Stimulated activated CD8-positive, alpha-beta memory T cell treated with anti-CD3 and anti-CD28 coated beads, Interleukin-4, amount 100 ng/mL, for 1 hour (primary cell): Measurements from ENCODE around the gene POLDIP3.
A peak's percentile ranks its signal among the peaks of the same experiment; 100 is the strongest.
"Not testable (repeated sequence)": the region's sequence is repeated elsewhere in the genome, so short reads cannot be mapped to it uniquely, and the experiment has no call there.

Source experiments
- DNase-seq, 2 donors: peaks; one replicate each; pipeline ENCODE4 v3.0.0-alpha.2; 2020; ENCODE audit warnings: low read depth in 2 of 2, low spot score in 1 of 2

POLDIP3 gene

DNA sequence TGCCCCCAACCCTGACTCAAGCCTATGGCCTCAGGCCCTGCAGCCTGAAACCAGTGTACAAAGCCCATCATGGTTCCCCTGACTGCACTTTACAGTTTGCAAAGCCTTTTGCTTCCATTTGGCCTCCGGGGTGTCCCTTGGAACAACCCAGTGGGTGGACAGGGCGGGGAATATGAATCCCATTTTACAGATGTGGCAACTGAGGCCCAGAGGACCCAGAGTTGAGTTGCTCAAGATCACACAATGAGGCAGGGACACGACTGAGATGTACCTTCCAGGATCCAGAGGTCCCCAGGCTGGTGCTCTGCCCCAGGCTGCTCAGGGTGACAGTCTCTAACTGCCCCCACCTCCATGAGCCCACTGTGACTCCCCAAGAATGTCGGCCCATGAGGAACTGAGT lies 5.4 kb upstream of the POLDIP3 start:
- DNase-seq: no peak

DNA sequence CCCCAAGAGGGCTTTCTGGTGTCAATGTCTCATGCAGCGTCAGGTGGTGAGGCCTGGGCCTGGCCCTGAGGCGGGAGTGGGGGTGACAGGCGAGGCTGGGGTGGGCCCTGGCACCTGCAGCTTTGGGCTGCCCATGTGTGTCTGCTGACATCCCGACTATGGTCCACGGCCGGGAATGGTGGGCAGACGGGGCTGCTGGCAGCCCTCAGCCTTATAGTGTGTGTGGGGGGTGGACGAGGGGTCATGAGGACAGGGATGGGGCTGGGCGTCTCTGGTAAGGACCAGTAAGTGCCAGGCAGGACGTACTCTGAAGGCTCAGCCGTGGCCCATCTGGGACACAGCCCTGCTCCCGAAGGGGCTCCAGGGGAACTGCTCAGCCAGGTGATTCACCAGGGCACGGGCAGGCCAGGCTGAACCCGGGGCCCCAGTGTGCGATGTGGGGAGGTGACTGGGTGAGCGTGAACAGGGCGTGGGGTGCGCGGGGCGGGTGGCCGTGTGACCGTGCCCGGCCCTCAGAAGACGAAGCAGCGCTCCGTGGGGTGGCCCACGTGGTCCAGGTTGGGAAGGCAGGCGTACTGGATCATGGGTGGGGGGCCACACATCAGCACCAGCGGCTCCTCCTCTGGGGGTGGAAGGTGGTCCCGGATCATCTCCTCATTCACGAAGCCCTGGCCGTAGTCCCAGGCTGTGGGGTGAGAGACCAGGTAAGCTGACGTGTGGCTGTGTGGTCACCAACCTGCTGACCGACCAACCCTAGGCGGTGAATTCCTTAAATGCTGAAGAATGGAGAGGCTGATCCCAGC lies 4.8 kb upstream of the POLDIP3 start:
- no peak for DNase-seq

- no peak for DNase-seq
Measured at GRCh38 chr22:42617155-42617983, 2.7 kb upstream of the POLDIP3 start.

DNA sequence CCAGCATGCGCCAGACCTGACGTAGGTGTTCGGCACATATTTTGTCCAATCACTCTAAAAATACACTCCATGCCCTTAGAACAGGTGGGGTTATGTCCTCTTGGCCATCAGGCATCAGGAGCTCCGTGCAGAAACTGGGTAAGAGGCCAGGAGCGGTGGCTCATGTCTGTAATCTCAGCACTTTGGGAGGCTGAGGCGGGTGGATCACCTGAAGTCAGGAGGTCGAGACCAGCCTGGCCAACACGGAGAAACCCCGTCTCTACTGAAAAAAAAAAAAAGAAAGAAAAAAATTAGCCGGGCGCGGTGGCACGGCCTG lies 1.1 kb upstream of the POLDIP3 start:
- not testable (repeated sequence) for DNase-seq

DNA sequence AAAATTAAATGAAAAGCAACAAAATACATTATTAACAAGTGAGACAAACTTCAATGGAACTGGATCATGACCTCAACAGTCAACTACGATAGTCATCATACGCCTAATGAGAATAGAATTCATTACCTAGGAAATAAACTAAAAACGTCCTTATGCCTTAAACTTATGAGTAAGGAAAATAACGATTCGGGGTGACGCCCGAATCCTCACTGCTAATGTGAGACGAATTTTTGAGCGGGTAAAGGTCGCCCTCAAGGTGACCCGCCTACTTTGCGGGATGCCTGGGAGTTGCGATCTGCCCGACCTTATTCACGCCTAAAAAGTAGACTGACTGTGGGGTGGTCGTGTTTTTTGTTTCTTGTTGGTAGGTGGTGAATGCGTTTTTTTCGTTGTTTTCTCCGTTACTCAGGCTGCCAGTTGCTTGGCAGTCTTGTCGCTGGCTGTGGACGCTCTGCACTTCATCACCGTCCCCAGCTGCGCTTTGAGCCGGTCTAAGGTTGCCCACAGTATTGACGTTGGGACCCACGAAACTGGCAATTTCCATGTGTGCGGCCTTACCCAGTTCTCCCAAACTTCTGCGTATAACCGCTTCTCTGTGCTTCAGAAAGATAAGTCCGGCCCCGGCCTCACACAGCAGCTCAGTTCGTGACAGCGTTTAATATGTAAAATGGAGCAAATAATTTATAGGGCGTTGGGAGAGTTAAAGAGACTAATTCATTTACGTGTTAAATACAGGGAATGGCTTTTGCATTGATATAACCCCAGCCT lies 593 bp upstream of the POLDIP3 start:
- DNase-seq: peak; percentile 54 to 72

- no peak for DNase-seq
Measured at GRCh38 chr22:42613872-42614301, 796 bp downstream of the POLDIP3 start.

DNA sequence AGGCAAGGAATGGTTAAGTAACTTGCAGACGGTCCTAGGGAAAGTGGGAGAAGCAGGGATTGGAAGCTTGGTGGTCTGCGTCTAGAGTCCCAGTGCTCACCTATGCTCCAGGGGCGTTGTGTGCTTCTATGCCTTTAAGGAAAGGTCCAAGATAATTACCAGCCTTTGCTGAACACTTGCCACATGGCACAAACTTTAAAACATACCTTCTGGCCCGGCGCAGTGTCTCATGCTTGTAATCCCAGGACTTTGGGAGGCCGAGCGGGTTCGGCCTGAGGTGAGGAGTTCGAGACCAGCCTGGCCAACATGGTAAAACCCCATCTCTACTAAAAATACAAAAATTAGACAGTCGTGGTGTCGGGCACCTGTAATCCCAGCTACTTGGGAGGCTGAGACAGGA lies 2.3 kb downstream of the POLDIP3 start:
- no peak for DNase-seq

DNA sequence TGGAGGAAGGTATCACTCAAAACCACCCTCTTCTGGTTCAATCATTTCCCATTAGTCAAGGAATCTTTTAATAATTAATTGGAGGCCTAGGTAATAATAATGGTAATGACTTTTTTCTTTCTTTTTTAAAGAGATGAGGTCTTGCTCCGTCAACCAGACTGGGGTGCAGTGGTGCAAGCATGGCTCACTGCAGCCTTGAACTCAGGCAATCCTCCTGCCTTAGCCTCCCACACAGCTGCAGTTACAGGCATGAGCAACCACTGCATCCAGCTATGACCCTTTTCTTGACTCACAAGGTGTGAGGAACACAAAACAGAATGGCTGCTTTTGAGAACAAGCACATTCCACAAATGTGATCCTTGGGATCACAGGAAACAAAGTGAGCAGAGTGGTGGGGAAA lies 3.6 kb downstream of the POLDIP3 start:
- DNase-seq: no peak

DNA sequence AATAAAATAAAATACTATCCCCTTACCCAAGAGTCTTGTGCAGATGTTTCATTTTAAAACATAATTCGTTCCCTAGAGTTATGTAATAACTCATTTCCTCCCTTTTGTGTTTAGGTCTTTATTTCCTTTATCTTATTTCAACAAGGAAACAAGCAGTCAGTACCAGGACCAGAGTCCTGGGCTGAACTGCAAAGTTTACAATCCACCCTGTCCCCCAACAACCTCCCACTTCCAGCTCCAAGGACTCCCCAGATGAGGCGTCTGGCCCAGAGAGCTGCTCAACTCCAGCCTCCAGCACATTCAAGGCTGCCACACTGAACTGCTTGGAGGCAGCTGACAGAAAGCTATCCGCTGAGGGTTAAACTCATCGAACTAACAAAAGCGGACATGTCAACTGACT lies 4.5 kb downstream of the POLDIP3 start:
- no peak for DNase-seq

- no peak for DNase-seq
Measured at GRCh38 chr22:42608823-42609361, 5.8 kb downstream of the POLDIP3 start.

DNA sequence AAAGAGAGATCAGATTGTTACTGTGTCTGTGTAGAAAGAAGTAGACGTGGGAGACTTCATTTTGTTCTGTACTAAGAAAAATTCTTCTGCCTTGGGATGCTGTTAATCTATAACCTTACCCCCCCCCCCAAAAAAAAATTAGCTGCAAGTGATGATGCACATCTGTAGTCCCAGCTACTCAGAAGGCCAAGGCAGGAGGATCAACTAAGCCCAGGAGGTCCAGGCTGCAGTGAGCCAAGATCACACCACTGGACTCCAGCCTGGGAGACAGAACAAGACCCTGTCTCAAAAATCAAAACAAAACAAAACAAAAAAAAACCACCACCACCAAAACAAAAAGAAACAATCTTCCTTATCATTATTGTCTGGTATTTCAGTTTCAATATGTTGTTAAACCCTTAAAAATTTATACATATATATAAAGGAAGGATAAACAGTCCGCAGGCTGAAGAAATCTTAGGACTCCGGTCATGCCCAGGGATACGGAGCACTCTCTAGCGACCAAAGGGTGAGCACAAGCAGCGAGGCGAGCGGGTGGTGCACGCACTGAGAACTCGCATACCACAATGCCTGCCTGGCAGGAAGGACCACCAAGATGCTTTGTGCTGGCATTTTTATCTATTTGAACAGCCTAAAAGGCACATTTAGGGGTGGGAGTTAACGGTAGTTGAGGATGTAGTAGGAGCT lies 6.4 kb downstream of the POLDIP3 start:
- no peak for DNase-seq

GRCh38 chr22:42607641-42608040 lies 7.0 kb downstream of the POLDIP3 start:
- not testable (repeated sequence) for DNase-seq

DNA sequence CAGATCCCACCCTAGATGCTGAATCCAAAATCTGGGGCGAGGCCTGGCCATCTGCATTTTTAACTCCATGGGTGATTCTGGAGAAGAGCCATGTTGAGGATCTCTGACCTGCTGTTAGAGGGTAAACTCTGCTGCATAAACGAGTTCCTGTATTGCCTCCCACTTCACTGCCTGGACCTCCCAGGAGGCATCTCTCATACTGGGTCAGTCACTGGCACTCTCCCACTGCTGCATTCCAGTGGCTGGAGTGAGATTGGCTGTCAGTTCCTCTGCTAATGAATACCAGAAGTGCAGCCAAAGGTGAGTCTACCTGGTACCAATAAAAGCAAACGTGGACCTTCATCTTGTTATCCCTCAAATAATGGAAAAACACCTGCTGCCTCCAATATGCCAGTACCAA lies 10.3 kb downstream of the POLDIP3 start:
- no peak for DNase-seq

- DNase-seq: no peak
Measured at GRCh38 chr22:42603427-42603826, 11.3 kb downstream of the POLDIP3 start.

DNA sequence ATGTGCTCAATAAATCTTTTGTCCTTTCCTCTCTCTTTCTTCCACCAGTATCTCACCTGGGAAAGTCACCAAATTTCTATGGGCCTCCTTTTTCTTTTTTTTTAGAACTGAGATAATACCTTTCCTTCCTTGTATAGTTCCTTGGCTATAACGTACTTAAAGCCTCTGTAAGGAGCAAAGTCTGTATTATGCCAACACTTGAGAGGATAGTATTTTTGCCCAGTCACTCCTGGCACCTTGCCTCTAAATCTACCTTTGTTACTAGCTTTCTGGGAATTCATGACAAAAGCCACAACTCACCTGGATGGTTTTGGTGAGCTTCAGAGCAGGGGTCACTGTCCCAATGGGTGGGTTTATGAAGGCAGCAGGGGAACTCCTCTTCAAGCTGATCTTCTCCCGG lies 12.2 kb downstream of the POLDIP3 start:
- no peak for DNase-seq

DNA sequence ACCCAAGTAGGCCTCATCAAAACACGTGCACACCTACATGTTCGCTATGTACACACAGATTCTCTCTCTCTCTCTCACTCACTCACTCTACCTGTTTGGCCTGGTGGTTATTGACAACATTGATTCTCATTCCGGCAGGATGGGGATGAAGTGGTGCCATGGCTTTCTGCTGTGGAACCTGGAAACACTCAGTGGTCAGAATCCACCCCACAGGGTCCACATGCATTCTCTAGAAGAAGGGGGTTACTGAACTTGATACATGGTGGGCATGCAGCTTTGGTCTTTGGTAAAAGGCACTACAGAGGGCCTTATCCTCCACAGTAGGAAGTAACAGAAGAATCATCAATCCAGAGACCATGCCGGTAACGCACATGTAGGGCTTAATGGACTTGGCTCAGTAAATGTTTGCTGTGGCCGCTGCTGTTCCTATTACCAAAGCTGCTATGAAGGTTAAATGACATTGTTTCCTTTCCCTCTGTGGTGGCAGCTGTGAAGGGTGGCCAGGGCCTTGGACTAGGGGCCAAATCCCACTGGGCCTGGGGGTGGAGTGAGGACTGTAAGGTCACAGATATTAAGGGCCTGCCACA lies 12.7 kb downstream of the POLDIP3 start:
- DNase-seq: no peak

DNA sequence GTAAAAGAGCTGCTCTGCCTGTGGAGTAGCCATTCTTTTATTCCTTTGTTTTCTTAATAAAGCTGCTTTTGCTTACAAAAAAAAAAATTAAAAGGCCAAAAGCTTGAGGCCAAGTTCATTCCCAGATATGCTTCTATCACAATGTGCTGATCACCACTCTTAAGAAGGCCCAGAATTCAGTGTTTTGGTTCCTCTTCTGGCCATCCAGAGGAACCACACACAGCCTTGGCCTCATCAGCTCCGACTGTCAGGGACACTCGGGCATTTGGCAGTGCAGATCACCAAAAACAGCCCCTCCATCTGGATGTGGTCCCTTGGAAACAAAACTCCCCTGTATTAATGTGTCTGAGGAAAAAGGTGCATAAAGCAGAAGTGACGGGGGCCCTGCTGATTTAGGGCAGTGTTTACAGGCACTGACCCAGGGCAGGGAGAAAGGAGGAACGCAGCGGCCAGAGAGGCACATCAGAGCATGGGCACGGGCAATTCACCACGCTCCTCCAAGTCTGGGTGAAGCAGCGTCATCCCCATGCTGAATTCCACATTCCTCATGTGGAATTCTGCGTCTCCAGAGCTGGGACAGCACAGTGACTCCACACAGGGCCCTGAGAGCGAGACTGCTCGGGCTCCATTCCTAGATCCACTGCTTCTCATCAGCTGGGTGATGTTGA lies 17.7 kb downstream of the POLDIP3 start:
- no peak for DNase-seq

- no peak for DNase-seq
Measured at GRCh38 chr22:42596336-42596735, 18.3 kb downstream of the POLDIP3 start.

DNA sequence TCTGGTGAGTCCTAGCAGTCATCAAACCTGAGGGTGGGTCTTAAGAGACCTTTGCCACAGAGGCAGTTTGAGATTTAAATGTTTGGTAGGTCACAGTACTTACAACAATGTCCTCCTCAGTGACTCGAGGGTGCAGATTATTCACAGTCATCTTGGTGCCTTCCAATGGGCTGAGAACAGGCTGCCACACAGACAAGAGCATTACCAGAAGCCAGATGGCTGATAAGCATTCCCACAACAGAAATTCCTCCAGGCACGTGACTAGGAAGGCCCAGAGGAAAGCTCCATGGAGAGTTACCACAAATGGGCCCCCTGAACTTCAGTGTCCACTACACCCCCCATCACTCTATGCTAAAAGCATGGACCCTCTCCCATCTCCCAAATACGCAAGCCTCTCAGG lies 19.2 kb downstream of the POLDIP3 start:
- no peak for DNase-seq

DNA sequence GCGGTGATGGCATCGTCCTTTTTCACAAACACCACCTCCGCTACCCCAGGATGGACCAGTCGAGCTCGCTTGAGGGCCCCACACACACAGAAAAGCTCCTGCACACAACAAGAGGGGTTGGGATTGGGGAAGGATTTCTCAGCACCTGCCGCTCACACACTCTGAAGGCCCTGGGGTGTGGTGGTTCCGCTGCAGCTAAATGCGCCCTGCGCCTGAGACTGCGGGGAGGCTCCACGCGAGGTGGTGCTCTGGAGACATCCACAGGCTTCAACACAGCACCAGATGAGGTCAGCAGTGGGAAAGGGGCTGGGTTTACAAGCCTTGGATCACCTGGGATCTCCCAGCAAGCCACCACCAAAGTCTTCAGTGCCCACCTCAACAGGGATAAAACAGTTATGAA lies 22.7 kb downstream of the POLDIP3 start:
- no peak for DNase-seq
